Measurements from ENCODE around the gene SULT4A1.
A peak's percentile ranks its signal among the peaks of the same experiment; 100 is the strongest.

The SULT4A1 gene

DNA sequence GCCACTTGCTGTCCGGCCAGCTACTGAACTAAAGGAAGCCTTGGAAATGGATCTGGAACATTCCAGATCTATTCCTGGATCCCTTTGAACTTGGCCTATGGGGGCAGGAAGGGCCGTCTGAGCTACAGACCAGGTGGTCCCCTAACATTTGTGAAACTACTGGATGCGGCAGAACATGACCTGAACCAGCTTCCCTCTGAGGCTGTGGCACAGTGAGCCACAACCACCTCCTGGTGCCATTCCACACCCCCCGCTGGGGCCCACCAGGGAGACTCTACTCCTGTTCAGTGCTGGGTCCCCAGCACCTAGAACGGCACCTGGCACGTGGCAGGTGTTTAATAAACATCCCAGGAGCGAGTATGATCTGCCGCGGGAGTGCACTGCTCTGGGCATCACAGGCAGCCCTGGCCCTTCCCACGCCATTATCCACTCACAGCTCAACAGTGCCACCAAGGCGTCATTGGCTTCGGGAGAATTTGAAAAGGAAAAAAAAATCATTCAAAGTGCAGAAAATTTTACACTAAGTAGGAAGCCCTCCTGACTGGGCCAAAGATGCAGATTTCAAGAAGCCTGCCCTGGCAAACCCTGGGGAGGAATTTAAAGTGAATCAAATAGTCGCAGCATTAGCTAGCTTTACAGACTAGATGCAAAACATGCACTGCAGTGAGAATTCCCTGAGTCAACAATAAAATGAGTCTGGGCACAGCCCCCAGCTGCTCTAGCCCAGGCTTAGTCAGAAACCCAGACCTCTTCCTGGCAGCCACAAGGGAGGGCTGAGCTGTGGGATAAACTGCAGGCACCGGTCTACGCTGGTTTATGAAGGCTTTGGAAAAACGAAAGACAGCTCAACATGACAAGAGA lies 35.9 kb downstream of the SULT4A1 start:
- Mint-ChIP-seq H3K4me3 (no peak overlapping the region), H3K9me3 (no peaks in the 10 kb centered on the region), H3K4me1 (no peaks in the 10 kb centered on the region), H3K36me3 (ENCODE audit: low read depth) (no peaks in the 10 kb centered on the region), H3K27ac (no peak overlapping the region), H3K27me3 (peaks cover 7% of the 10 kb centered on the region)
- ATAC-seq (no peak), DNase-seq (no peak)

DNA sequence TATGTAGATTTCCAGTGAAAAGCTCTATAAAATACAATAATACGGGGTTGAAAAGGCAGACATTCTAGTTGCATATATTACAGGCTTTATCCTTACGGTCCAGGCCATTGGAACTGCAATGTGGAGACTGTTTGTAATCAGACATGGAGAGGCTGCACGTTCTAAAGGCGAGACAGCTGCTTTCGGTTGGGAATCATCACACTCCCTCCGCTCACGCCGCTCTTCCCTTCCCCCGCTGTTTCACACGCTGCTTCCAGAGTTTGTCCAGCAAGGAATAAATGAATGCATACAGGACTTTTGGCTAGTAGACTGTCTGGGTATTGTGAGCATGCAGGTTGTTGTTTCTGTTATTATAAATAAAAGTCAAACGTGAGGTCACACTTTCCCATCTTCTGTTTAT lies 36.7 kb downstream of the SULT4A1 start:
- ATAC-seq (no peak), DNase-seq (no peak)
- H3K9me3 Mint-ChIP-seq, result no peaks in the 10 kb centered on the region
- no peaks in the 10 kb centered on the region for H3K36me3 Mint-ChIP-seq (ENCODE audit: low read depth)
- H3K27me3 Mint-ChIP-seq, result peaks cover 8% of the 10 kb centered on the region
- no peak overlapping the region for H3K27ac Mint-ChIP-seq
- no peak overlapping the region for H3K4me3 Mint-ChIP-seq
- no peaks in the 10 kb centered on the region for H3K4me1 Mint-ChIP-seq

DNA sequence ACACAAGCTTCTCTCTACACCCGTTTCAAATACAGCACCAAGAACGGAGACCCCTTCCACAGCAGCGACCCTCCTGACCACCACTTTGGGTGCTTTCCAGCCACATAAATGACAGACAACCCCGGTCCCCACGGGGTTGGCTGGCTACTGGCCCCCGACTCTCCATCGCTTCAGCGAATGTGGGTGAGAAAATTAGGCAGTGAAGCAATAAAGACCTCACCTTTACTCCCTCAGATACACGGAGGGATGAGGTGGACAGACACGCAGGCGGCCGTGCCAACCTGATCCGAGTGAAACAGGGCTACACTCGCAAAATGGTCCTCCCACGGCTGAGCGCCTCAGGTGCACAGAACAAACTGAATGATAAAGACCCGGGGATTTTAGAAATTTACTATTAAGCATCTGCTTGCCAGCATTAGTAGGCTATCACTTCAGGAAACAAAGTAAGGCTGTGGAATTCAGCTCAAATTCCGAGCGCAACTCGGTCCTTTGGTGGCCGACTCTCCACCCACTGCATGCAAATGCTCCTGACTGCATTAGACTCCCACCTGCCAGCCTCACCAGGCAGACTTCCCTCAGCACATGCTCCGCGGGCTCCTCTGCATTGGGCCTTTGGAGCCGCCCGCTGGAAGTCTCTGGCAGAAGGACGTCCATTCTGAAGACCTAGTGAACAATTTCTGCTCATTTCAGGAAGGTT lies 37.4 kb downstream of the SULT4A1 start:
- Mint-ChIP-seq H3K36me3 (ENCODE audit: low read depth) (no peaks in the 10 kb centered on the region), H3K9me3 (no peaks in the 10 kb centered on the region), H3K27me3 (peaks cover 8% of the 10 kb centered on the region), H3K27ac (no peak overlapping the region), H3K4me3 (no peak overlapping the region), H3K4me1 (no peaks in the 10 kb centered on the region)
- no peak for ATAC-seq
- no peak for DNase-seq

DNA sequence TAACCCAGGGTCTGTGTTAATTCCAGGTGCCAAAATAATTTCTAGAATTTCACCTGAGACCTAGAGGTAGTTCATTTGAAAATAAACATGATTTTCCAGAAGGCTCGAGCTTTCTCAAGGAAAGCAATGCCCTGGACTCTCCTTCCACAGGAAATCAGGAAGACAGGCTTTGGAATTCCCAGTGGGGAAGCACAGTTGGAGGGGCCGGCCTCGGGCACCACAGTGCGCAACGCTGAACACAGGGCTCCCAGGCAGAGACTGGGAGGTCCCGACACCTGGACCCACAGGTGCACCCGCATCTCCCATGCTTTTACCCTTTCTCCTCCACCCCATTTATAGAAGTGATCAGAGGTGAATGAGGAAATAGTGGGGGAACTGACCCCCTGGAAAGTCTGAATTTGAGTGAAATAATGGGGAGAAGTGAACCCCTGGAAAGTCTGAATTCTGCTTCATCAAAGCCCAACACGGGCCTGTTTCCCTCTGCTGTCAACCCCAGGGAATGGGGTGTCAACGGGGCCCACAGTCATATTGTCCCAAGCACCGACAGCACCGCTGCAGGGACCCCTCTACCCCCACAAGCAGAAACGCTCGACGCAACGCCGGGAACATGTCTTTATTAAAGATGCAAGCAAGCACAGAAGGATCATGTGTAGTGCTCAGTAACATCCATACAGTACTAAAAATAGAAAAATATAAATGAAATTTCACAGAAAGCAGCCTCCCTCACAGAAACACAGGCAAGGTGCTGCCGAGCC lies 38.2 kb downstream of the SULT4A1 start:
- no peaks in the 10 kb centered on the region for H3K9me3 Mint-ChIP-seq
- H3K27me3 Mint-ChIP-seq, result peaks cover 8% of the 10 kb centered on the region
- ATAC-seq (no peak), DNase-seq (no peak)
- H3K27ac Mint-ChIP-seq, result no peak overlapping the region
- H3K36me3 Mint-ChIP-seq (ENCODE audit: low read depth), result no peaks in the 10 kb centered on the region
- no peaks in the 10 kb centered on the region for H3K4me1 Mint-ChIP-seq
- H3K4me3 Mint-ChIP-seq, result no peak overlapping the region

DNA sequence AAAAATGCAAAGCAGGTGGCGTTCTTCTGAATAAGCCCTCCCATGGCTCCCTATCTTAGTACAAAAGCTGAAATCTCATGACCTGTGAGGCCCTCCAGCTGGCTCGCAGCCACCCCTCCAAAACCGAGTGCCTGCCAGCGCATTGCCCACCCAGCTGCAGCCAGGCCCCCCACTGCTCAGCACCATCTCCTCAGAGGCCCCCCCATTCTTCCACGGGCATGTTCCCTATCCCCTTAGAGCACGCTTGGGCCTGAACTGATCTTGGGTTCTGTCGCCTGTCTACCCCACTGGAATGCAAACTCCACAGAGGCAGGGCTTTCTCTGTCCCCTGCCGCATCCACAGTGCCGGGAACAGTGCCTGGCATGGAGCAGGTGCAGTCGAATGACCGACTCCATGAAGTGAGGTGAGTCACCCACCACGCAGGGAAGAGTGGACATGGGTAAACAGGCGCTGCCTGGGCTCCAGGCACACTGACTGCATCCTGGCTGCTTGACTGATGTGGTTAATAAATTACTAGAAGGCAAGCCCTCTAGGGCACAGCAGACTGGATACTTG lies 38.9 kb downstream of the SULT4A1 start:
- no peaks in the 10 kb centered on the region for H3K4me1 Mint-ChIP-seq
- no peak overlapping the region for H3K4me3 Mint-ChIP-seq
- H3K27me3 Mint-ChIP-seq, result peaks cover 8% of the 10 kb centered on the region
- no peak for ATAC-seq
- no peak overlapping the region for H3K27ac Mint-ChIP-seq
- H3K36me3 Mint-ChIP-seq (ENCODE audit: low read depth), result no peaks in the 10 kb centered on the region
- no peaks in the 10 kb centered on the region for H3K9me3 Mint-ChIP-seq
- no peak for DNase-seq

DNA sequence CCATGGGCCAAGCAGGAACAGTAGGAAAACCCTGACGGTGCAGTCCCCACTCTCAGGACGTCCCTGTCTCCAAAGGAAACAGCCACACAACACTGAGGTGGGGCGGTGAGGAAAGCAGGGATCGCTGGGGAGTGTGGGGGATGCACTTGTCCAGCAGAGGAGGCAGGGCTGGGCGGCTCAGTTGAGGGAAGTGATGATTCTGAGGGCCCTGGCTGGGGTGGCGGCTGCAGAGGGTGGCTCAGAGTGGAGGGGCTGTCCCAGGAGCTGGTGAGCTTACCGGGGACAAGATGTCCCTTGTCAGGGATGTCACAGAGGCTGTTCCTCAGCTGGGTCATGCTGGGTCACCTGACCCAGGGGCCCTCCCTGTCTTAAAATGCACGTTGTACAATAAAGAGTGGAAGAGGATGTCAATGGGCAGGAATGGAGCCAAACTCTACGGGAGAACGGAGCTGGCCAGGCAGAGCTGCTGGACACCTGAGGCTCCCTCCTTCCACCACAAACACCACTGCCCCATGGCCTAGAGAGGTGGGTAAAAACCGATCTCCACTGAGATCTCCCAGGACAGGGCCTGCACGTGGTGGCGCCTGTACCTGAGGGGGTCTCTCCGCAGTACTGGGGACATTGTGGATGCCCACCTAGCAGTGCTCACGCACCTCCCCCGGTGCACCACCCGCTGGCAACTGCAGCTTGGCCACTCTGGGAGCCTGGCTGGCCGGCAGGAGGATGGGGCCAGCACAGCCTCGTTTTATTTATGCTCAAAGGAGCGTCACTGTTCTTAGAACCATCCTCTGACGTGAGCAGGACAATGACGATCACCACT lies 40.5 kb downstream of the SULT4A1 start:
- DNase-seq (no peak), ATAC-seq (no peak)
- Mint-ChIP-seq H3K27me3 (peaks cover 8% of the 10 kb centered on the region), H3K27ac (no peak overlapping the region), H3K4me3 (no peak overlapping the region), H3K9me3 (no peaks in the 10 kb centered on the region), H3K4me1 (no peaks in the 10 kb centered on the region), H3K36me3 (ENCODE audit: low read depth) (no peaks in the 10 kb centered on the region)

DNA sequence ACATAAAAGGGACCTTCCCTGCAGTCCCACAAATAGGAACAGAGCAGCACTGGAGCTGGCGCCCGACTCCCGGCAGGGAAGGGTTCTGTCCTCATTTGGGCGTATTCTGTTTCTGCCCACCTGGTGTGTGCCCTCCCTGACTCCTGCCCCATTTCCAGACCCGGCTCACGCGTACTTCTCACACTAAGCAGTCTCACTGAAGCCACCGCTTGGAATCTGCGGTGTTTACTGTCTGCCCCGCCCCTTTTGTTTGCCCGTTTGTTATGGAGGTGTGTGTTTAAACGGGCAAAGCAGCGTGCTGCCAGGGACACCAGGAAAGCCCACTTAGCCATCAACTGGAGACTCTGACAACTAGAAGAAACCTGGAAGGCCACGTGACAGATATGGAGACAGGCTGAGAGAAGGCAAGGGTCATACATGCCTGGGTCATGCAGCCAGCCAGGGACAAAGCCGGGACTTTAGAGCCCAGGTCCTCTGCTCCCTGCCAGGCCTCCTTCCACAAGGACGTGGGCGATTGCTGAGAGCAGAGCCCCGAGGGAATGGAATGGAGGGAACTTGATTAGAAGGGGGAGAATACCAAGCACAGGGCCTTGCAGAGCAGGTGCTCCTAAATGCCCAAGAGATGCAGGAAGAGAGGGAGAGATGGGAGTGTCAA lies 41.5 kb downstream of the SULT4A1 start:
- no peaks in the 10 kb centered on the region for H3K4me1 Mint-ChIP-seq

DNA sequence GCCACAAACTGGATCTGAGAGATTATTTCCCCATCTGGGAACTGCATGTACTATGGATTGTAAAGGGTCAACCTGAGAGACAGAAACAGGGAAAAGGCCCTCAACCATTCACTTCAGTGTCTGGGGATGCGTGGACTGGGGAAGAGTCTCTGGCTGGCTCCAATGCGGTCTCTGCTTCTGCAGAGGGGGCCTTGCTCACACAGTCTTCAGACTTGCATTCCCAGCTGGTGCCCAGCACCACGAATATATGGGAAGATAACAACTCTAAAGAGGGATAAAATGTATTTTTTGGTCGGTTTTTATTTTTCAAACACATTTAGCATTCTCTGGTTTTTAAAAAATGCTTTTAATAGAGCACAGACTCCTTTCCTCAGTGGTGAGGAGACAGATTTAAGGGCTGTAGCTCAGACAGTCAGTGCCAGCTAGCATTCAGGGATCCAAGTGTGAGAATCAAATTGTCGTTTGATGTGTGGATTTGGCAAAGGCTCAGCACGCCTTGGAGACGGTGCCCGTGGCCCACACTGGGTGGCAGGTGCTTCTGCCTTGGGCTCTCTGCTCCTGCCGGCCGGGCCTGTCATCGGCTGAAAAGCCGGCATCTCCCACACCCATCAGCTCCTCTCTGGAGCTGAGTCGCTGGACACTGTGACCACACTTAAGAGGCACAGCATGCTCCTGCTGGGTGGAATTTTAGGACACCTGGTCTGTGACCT lies 42.2 kb downstream of the SULT4A1 start:
- Mint-ChIP-seq H3K4me1 (no peaks in the 10 kb centered on the region), H3K36me3 (ENCODE audit: low read depth) (no peaks in the 10 kb centered on the region), H3K9me3 (no peaks in the 10 kb centered on the region), H3K4me3 (no peak overlapping the region), H3K27me3 (peaks cover 8% of the 10 kb centered on the region), H3K27ac (no peak overlapping the region)
- ATAC-seq (no peak), DNase-seq (no peak)

More for the DNA sequence above, 41.5 kb downstream of the SULT4A1 start:
- no peaks in the 10 kb centered on the region for H3K36me3 Mint-ChIP-seq (ENCODE audit: low read depth)
- H3K27me3 Mint-ChIP-seq, result peaks cover 8% of the 10 kb centered on the region
- H3K9me3 Mint-ChIP-seq, result no peaks in the 10 kb centered on the region
- H3K4me3 Mint-ChIP-seq, result no peak overlapping the region
- no peak overlapping the region for H3K27ac Mint-ChIP-seq
- DNase-seq (no peak), ATAC-seq (no peak)

DNA sequence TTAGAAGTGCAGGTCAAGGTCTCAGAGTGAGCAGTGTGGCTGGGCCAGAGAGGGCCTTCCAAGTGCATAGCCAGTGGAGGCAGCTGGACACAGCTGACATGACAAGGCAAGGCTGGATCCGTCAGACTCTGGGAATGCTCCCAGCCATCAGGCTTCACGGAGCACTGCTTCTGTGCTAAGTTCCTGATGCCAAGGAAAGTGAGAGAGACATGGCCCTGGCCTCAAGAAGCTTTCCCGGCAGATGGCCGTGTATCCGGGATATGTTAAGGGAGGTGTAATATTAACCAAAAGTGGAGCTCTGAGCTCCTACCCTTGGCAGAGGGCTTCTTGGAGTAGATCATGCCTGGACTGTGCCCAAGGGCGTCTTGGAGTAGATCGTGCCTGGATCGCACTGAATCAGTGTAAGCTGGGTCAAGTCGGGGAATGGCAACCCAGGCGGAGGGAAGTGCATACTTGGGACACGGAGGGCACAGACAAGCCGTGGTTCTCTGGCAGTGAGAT lies 42.8 kb downstream of the SULT4A1 start:
- H3K4me1 Mint-ChIP-seq, result no peaks in the 10 kb centered on the region
- H3K27me3 Mint-ChIP-seq, result peaks cover 8% of the 10 kb centered on the region
- H3K9me3 Mint-ChIP-seq, result no peaks in the 10 kb centered on the region
- ATAC-seq (no peak), DNase-seq (no peak)
- H3K36me3 Mint-ChIP-seq (ENCODE audit: low read depth), result no peaks in the 10 kb centered on the region
- H3K27ac Mint-ChIP-seq, result no peak overlapping the region
- H3K4me3 Mint-ChIP-seq, result no peak overlapping the region

DNA sequence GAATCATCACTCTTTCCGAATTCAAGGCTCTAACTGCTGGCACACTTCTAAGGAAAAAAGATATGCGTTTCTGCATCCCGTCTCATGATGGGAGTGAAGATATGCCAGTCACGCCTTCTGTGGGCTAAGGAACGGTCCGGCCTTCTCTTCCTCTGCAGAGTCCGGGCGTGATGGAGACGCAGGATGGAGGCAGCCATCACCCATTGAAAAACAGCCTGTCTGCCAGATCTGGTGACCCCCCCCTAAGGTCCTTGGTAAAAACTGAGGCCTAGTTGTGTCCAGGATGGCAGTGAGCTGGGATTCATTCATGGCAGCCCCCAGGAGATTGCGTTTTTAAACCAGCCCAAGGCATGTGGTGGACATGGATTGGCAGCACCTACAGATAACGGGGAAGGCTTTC lies 43.3 kb downstream of the SULT4A1 start:
- Mint-ChIP-seq H3K4me1 (peaks cover 4% of the 10 kb centered on the region), H3K27me3 (peaks cover 8% of the 10 kb centered on the region), H3K36me3 (ENCODE audit: low read depth) (peaks cover 4% of the 10 kb centered on the region), H3K9me3 (no peaks in the 10 kb centered on the region), H3K27ac (no peak overlapping the region), H3K4me3 (no peak overlapping the region)
- ATAC-seq, result no peak
- no peak for DNase-seq

DNA sequence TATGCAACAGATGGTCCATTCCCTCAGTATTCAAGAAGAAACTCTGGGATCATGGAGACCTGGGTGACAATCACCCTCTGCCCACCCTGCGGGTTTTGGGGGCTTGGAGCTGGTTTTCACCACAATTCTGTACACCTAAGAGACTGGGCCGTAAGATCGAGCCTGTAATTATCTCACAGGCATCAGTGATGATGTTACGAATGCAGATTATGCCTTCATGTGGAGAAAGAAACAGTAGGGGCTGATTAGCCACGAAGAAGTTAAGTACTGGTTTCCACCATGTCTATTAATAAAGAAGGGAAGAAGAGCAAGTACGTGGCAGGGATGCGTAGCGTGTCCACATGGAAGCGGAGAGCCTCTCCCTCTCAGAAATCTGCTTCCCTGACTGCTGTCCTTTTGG lies 44.9 kb downstream of the SULT4A1 start:
- Mint-ChIP-seq H3K4me1 (peaks cover 16% of the 10 kb centered on the region), H3K9me3 (no peaks in the 10 kb centered on the region), H3K4me3 (no peak overlapping the region), H3K27me3 (peaks cover 3% of the 10 kb centered on the region), H3K27ac (no peak overlapping the region), H3K36me3 (ENCODE audit: low read depth) (peaks cover 5% of the 10 kb centered on the region)
- DNase-seq, result no peak
- no peak for ATAC-seq

DNA sequence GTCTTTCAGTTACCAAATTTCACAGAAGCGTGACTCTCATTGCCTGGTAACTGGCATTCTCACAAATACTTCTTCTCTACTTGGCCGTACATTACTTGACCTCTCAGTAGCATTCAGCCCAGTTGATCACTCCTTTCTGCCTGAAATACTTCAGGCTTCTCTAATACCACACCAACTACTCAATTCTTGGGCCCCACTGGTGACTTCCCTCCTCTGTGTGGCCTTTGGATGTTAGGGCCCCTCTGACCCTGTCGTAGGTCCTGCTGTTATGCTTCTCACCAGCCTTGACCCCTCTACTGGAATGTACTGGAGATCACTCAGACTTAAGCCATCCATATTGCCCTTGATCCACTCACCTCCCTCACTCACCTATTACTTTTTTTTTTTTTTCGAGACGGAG lies 48.0 kb downstream of the SULT4A1 start:
- H3K4me3 Mint-ChIP-seq, result no peak overlapping the region
- ATAC-seq, result no peak
- H3K36me3 Mint-ChIP-seq (ENCODE audit: low read depth), result peaks cover 5% of the 10 kb centered on the region

DNA sequence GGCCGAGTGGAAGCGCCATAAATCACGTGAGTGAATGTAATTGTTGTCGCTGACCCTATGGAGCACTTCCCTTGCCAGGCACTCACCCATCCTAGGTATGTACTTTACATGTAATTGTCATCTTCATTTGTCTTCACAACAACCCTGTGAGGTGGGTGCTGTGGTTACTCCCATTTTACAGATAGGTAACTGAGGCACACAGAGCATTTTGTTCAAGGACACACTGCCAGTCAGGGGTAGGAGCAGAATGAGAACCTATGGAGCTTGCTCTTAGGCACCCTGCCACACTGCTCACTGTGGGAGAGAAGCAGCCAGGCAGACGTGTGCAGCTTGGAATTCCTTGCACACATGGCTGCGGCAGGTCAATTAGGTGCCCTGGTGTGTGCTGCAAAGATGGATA lies 49.4 kb downstream of the SULT4A1 start:
- H3K27ac Mint-ChIP-seq, result peak overlapping the region; percentile 91
- peaks cover 5% of the 10 kb centered on the region for H3K36me3 Mint-ChIP-seq (ENCODE audit: low read depth)
- peak overlapping the region; percentile 88 for H3K4me3 Mint-ChIP-seq
- no peaks in the 10 kb centered on the region for H3K9me3 Mint-ChIP-seq
- DNase-seq (no peak), ATAC-seq (peak; percentile 7)
- H3K4me1 Mint-ChIP-seq, result peaks cover 25% of the 10 kb centered on the region
- no peaks in the 10 kb centered on the region for H3K27me3 Mint-ChIP-seq

More for the DNA sequence above, 48.0 kb downstream of the SULT4A1 start:
- Mint-ChIP-seq H3K27me3 (no peaks in the 10 kb centered on the region), H3K9me3 (no peaks in the 10 kb centered on the region), H3K4me1 (peaks cover 25% of the 10 kb centered on the region), H3K27ac (no peak overlapping the region)
- DNase-seq, result no peak

Measured in activated naive CD8-positive, alpha-beta T cell treated with anti-CD3 and anti-CD28 coated beads, Interleukin-2, amount 50 U/mL, for 24 hours (primary cell).